HepG2 (cell line): ENCODE measurements around the gene RPL18. TPM values are rescaled to one million over a fixed set of nuclear protein-coding genes. Genes with fewer than 3 reads are reported as not detected.
A peak's percentile ranks its signal among the peaks of the same experiment; 100 is the strongest.

Source experiments
- CEBPG ChIP-seq: IDR thresholded peaks from 2 replicates; pipeline ENCODE4 v1.6.1; 2016
- DBP ChIP-seq: sonication (generic); formaldehyde crosslinking; IDR thresholded peaks from 2 replicates; pipeline ENCODE4 v1.4.0; 2020; ENCODE audit warnings: missing genetic modification reagents; ENCODE audit errors: not compliant biosample characterization
- FOXO1 ChIP-seq: sonication (generic); formaldehyde crosslinking; IDR thresholded peaks from 2 replicates; pipeline ENCODE4 v1.4.0; 2020; ENCODE audit warnings: missing genetic modification reagents
- MXD4 ChIP-seq: IDR thresholded peaks from 2 replicates; pipeline ENCODE4 v1.6.1; 2016; ENCODE audit warnings: mild to moderate bottlenecking, missing biosample characterization, missing genetic modification reagents
- NFYB ChIP-seq: sonication (generic); formaldehyde crosslinking; IDR thresholded peaks from 2 replicates; pipeline ENCODE4 v1.4.0; 2020; ENCODE audit warnings: missing genetic modification reagents
- PHF20 ChIP-seq: sonication (generic); formaldehyde crosslinking; IDR thresholded peaks from 2 replicates; pipeline ENCODE4 v1.5.0; 2020; ENCODE audit warnings: mild to moderate bottlenecking, missing genetic modification reagents
- SRSF4 ChIP-seq: fragments of 200-400 bp; formaldehyde crosslinking; IDR thresholded peaks from one replicate; pipeline ENCODE4 v1.6.1; 2018; ENCODE audit warnings: mild to moderate bottlenecking, low read depth, low read length, moderate library complexity; ENCODE audit not compliant: poor library complexity, severe bottlenecking
- SUZ12 ChIP-seq: fragments of 150-350 bp; IDR thresholded peaks from 2 replicates; pipeline ENCODE4 v1.6.1; 2014; ENCODE audit warnings: low read depth, low read length
- ZBED4 ChIP-seq: sonication (generic); formaldehyde crosslinking; IDR thresholded peaks from 2 replicates; pipeline ENCODE4 v1.4.0; 2020; ENCODE audit warnings: missing genetic modification reagents, borderline replicate concordance
- ZBTB1 ChIP-seq: sonication (generic); formaldehyde crosslinking; IDR thresholded peaks from 2 replicates; pipeline ENCODE4 v1.4.0; 2020; ENCODE audit warnings: missing genetic modification reagents, borderline replicate concordance
- ZFYVE20 ChIP-seq: sonication (generic); formaldehyde crosslinking; IDR thresholded peaks from 2 replicates; pipeline ENCODE4 v1.8.0; 2023; ENCODE audit warnings: low read depth, mild to moderate bottlenecking, moderate library complexity, missing genetic modification reagents, borderline replicate concordance
- ZHX2 ChIP-seq, 2 experiments: sonication (generic) in 1 of 2; formaldehyde crosslinking in 1 of 2; IDR thresholded peaks; 2 replicates each; pipeline versions ENCODE4 v1.6.1 to v1.9.0; 2014 to 2022; ENCODE audit warnings: antibody characterized with exemption in 1 of 2, borderline replicate concordance in 1 of 2, inconsistent platforms in 1 of 2, low read depth in 1 of 2, missing genetic modification reagents in 1 of 2
- ZNF274 ChIP-seq: sonication (generic); formaldehyde crosslinking; IDR thresholded peaks from 2 replicates; pipeline ENCODE4 v1.5.1; 2020; ENCODE audit warnings: mild to moderate bottlenecking, missing genetic modification reagents
- ZNF451 ChIP-seq: sonication (generic); formaldehyde crosslinking; IDR thresholded peaks from 2 replicates; pipeline ENCODE4 v1.5.0; 2020; ENCODE audit warnings: mild to moderate bottlenecking, missing genetic modification reagents
- ZNF672 ChIP-seq: sonication (generic); formaldehyde crosslinking; IDR thresholded peaks from 2 replicates; pipeline ENCODE4 v1.8.1; 2022; ENCODE audit warnings: missing genetic modification reagents
- ZNF800 ChIP-seq: sonication (generic); formaldehyde crosslinking; IDR thresholded peaks from 2 replicates; pipeline ENCODE4 v1.4.0; 2020; ENCODE audit warnings: missing genetic modification reagents
- polyA plus RNA-seq, 8 experiments: library from polyadenylated mRNA; depleted of rRNA in 3 of 8; stranded (reverse) in 7 of 8; unstranded in 1 of 8; fragments of >200 nt; fragmentation: Illumina TruSeq in 4 of 8; extraction: Trizol in 4 of 8; gene quantifications; 2 replicates each; pipeline versions ENCODE4 v1.2.1 to v1.2.3, GENCODE V29; 2011 to 2016; ENCODE audit warnings: low read depth in 4 of 8, missing spikeins in 1 of 8, mixed read lengths in 1 of 8; ENCODE audit not compliant: insufficient read depth in 1 of 8
- total RNA-seq, 5 experiments: library from RNA; depleted of rRNA; stranded (reverse); fragments of >200 nt; fragmentation: Illumina TruSeq; extraction: Trizol; gene quantifications; 2 replicates each; pipeline ENCODE4 v1.2.3, GENCODE V29; 2016; ENCODE audit warnings: low read depth in 1 of 5

The RPL18 gene
- total and polyA plus RNA-seq, 2 of the 13 experiments (the other 11 are each of a cell fraction or from before 2014, with no cell fraction given): 1,485 to 1,639 TPM

GRCh38 chr19:48618916-48619691, at the start of gene RPL18, which contains the start of gene SPHK2 (continued):
- peak; percentile 88 for TF ChIP-seq ZHX2 (IDR thresholded peaks at IDR 0.05; ENCODE audit: low read depth)
- TF ChIP-seq ZHX2 (CRISPR knock-in tag; IDR thresholded peaks at IDR 0.05; ENCODE audit: borderline replicate concordance): no peak
- TF ChIP-seq ZFYVE20 (CRISPR knock-in tag): peak; percentile 50; the same call in 1 of the 2 replicates
- TF ChIP-seq FOXO1 (CRISPR knock-in tag): peak; percentile 77
- TF ChIP-seq MXD4 (CRISPR knock-in tag): peak; percentile 88
- TF ChIP-seq ZNF274: peak; percentile 71; the same call in 1 of the 2 replicates
- TF ChIP-seq ZBTB1 (CRISPR knock-in tag): no peak
- TF ChIP-seq NFYB: peak; percentile 64
- TF ChIP-seq CEBPG (CRISPR knock-in tag): peak; percentile 7; the same call in 1 of the 2 replicates
- peak; percentile 63; the same call in 1 of the 2 replicates for TF ChIP-seq ZBED4 (CRISPR knock-in tag)
- peak; percentile 99 for TF ChIP-seq PHF20 (CRISPR knock-in tag)
- TF ChIP-seq ZNF800: no peak
- TF ChIP-seq DBP (CRISPR knock-in tag): no peak
- no peak for TF ChIP-seq SRSF4
- 0 out of 2 replicates have a peak, but pooled peaks have one; percentile 43 for TF ChIP-seq ZNF451 (CRISPR knock-in tag)
- TF ChIP-seq SUZ12: no peak
- peak; percentile 86 for TF ChIP-seq ZNF672 (CRISPR knock-in tag)
